GM19099 (cell line): ENCODE measurements around the gene ACYP1.

Source experiments
- POLR2A ChIP-seq: IDR thresholded peaks from 3 replicates; pipeline ENCODE4 v1.6.1; 2011; ENCODE audit warnings: low read depth; ENCODE audit not compliant: insufficient read length; ENCODE audit errors: extremely low read depth

ACYP1 gene

GRCh38 chr14:75081660-75082229 is 17.9 kb upstream of the ACYP1 start:
- no peak for TF ChIP-seq POLR2A

- TF ChIP-seq POLR2A, result no peak
Observed at GRCh38 chr14:75079521-75079920, 15.7 kb upstream of the ACYP1 start.

- TF ChIP-seq POLR2A, result no peak
Observed at GRCh38 chr14:75077794-75078193, 14.0 kb upstream of the ACYP1 start.

GRCh38 chr14:75070383-75070782 is 6.6 kb upstream of the ACYP1 start:
- TF ChIP-seq POLR2A, result no peak

GRCh38 chr14:75069811-75070145 is 6.0 kb upstream of the ACYP1 start:
- no peak for TF ChIP-seq POLR2A

- peak; percentile 73 for TF ChIP-seq POLR2A
Observed at GRCh38 chr14:75069121-75069810, 5.4 kb upstream of the ACYP1 start, which contains the start of gene ZC2HC1C. ZC2HC1C (plus strand) TSS chr14:75069641; CDS start chr14:75070574, 933 bp downstream.

GRCh38 chr14:75068294-75069120 is 4.7 kb upstream of the ACYP1 start:
- TF ChIP-seq POLR2A, result no peak

GRCh38 chr14:75067212-75067611 is 3.4 kb upstream of the ACYP1 start:
- no peak for TF ChIP-seq POLR2A

- TF ChIP-seq POLR2A, result no peak
Observed at GRCh38 chr14:75066691-75067090, 2.9 kb upstream of the ACYP1 start.

- no peak for TF ChIP-seq POLR2A
Observed at GRCh38 chr14:75064205-75064567, 362 bp upstream of the ACYP1 start.

- TF ChIP-seq POLR2A, result no peak
Observed at GRCh38 chr14:75063013-75063412, 811 bp downstream of the ACYP1 start.

GRCh38 chr14:75060420-75060819 is 3.4 kb downstream of the ACYP1 start:
- no peak for TF ChIP-seq POLR2A

GRCh38 chr14:75059642-75060041 is 4.2 kb downstream of the ACYP1 start:
- TF ChIP-seq POLR2A, result no peak

GRCh38 chr14:75054421-75054820 is 9.4 kb downstream of the ACYP1 start:
- no peak for TF ChIP-seq POLR2A

- TF ChIP-seq POLR2A, result no peak
Observed at GRCh38 chr14:75053396-75054291, 10.2 kb downstream of the ACYP1 start.
